Heart right ventricle (tissue), 16 donors: ENCODE measurements around the gene NDUFS6. TPM values are rescaled to one million over a fixed set of nuclear protein-coding genes. Genes with fewer than 3 reads are reported as not detected.
A peak's percentile ranks its signal among the peaks of the same experiment; 100 is the strongest.

ENCODE experiments used
- ATAC-seq, 8 donors: fragments of 200-7000 bp; cut with Tn5 transposase; one replicate each; pipeline ENCODE4 v1.9.1; 2020; ENCODE audit warnings: mild to moderate bottlenecking in 8 of 8, moderate library complexity in 8 of 8, moderate number of reproducible peaks in 1 of 8
- DNase-seq, 2 donors: peaks; one replicate each; pipeline ENCODE4 v3.0.0-alpha.2; 2020
- H3K27ac ChIP-seq, 10 donors: fragments of 200-600 bp; sonication (generic) in 2 of 10; one replicate each; pipeline versions ENCODE4 v1.5.0 to v1.8.0; 2020 to 2022; ENCODE audit warnings: mild to moderate bottlenecking in 3 of 10
- H3K27me3 ChIP-seq, 7 donors: fragments of 200-600 bp; one replicate each; pipeline ENCODE4 v1.8.0; 2021 to 2022; ENCODE audit warnings: mild to moderate bottlenecking in 2 of 7
- H3K36me3 ChIP-seq, 9 donors: fragments of 200-600 bp; sonication (generic) in 1 of 9; one replicate each; pipeline versions ENCODE4 v1.5.0 to v1.8.0; 2020 to 2022; ENCODE audit warnings: mild to moderate bottlenecking in 2 of 9
- H3K4me1 ChIP-seq, 9 donors: fragments of 200-600 bp; sonication (generic) in 1 of 9; one replicate each; pipeline versions ENCODE4 v1.5.0 to v1.8.0; 2020 to 2022; ENCODE audit warnings: mild to moderate bottlenecking in 4 of 9
- H3K4me3 ChIP-seq, 10 donors: fragments of 200-600 bp; sonication (generic) in 2 of 10; one replicate each; pipeline versions ENCODE4 v1.5.0 to v1.8.0; 2020 to 2022; ENCODE audit warnings: mild to moderate bottlenecking in 7 of 10, moderate library complexity in 2 of 10
- H3K9me3 ChIP-seq, 11 donors: fragments of 200-600 bp in 10 of 11; sonication (generic) in 2 of 11; one replicate each; pipeline versions ENCODE4 v1.5.0 to v1.8.0; 2013 to 2022; ENCODE audit warnings: mild to moderate bottlenecking in 2 of 11, control low read depth in 1 of 11, moderate library complexity in 1 of 11
- WGBS, 2 donors: extraction: QIAGEN DNeasy Blood & Tissue Kit; methylation state at CpG; one replicate each; pipeline ENCODE4 v1.1.7; 2013; ENCODE audit warnings: inconsistent platforms in 1 of 2; 5-methylcytosine and 5-hydroxymethylcytosine counted together
- intact Hi-C, 10 donors: fragments of 100-400 bp; cut with DNase I; formaldehyde crosslinking; loops; one replicate each; pipeline versions ENCODE4 v1.11.1 to v1.14.2; 2022
- long read RNA-seq, 3 donors: library from polyadenylated mRNA; unstranded; transcript quantifications; one replicate each; pipeline ENCODE4 v2.0.0, GENCODE V29; 2020 to 2021
- polyA plus RNA-seq, 2 donors: library from polyadenylated mRNA; stranded (reverse); fragments of 200-250 nt; gene quantifications; one replicate each; pipeline ENCODE4 v1.2.3, GENCODE V29; 2013
- total RNA-seq, 10 donors: library from RNA; stranded (reverse); fragmentation: NEBNext Ultra II Directional in 3 of 10; extraction: Animal tissue kit (Norgen Biotek cat#: 25700) in 3 of 10; gene quantifications; one replicate each; pipeline versions ENCODE4 v1.2.1 to v1.2.4, GENCODE V29; 2021 to 2023
- TF ChIP-seq, protein P1 (sequence below), 9 donors: fragments of 200-600 bp; sonication (generic) in 2 of 9; IDR thresholded peaks; one replicate each; pipeline versions ENCODE4 v1.5.0 to v1.8.0; 2021 to 2022; ENCODE audit warnings: antibody characterized with exemption in 9 of 9, mild to moderate bottlenecking in 5 of 9, moderate library complexity in 1 of 9
- donor health status: Arrhythmogenic right ventricular cardiomyopathy.
- donor health status: ischemic (EF 13 %, LVEDD 7.1; RV severe dilation, severe dysfunction).
- donor health status: healthy with polysubstance abuse.
- donor health status: DM: no; HTN: yes; CAD: no.
- donor health status: DM: no; HTN: no; CAD: no.
- donor health status: ischemic (EF 25% LVEDD 6.9; RV normal size, moderate dysfunction).
- donor health status: ischemic (EF 25% LVEDD 5.7; RV mildly dilated, moderate dysfunction).
- donor health status: healthy.
- donor health status: DM: yes; HTN: yes; CAD: no.
- donor health status: Ischemic cardiomyopathy.
- donor health status: ischemic (EF 35%, LVEDD 5.7; RV mildly dilated, moderate dysfunction).
- donor health status: nonischemic (EF 11% LVEDD 7.7; RV severe dilation, severe dysfunction).
- donor health status: DM: yes; HTN: yes; CAD: no.
- donor health status: PGD.
- donor health status: ischemic (EF 29% LVEDD 5.4; RV normal size, mild dysfunction).
- donor health status: nonischemic (EF 23%, LVEDD 6.1; RV moderate dilation, normal function).

Gene NDUFS6
- total RNA-seq (100 to 1,000 TPM in 3 of 10 donors, 10 to 100 TPM in 7; 60.2 to 137 (median 84.3) TPM), polyA plus RNA-seq (100 to 1,000 TPM; 187 to 198 TPM)
- long read RNA-seq, donor 1, transcript NDUFS6-201 (4 exons, 1,082 nt) = major isoform, 97 of 128 reads
- long read RNA-seq, donor 1, partial matches to known transcripts = 28 of 128 reads
- long read RNA-seq, donor 1, other reads (novel, unspliced or antisense) = 3 of 128 reads
- long read RNA-seq, donor 2, transcript NDUFS6-201 (4 exons, 1,082 nt) = major isoform, 122 of 213 reads
- long read RNA-seq, donor 2, partial matches to known transcripts = 87 of 213 reads
- long read RNA-seq, donor 2, other reads (novel, unspliced or antisense) = 4 of 213 reads
- long read RNA-seq, donor 3, transcript NDUFS6-201 (4 exons, 1,082 nt) = major isoform, 17 of 30 reads
- long read RNA-seq, donor 3, partial matches to known transcripts = 3 of 30 reads
- long read RNA-seq, donor 3, other reads (novel, unspliced or antisense) = 8 of 30 reads

DNA sequence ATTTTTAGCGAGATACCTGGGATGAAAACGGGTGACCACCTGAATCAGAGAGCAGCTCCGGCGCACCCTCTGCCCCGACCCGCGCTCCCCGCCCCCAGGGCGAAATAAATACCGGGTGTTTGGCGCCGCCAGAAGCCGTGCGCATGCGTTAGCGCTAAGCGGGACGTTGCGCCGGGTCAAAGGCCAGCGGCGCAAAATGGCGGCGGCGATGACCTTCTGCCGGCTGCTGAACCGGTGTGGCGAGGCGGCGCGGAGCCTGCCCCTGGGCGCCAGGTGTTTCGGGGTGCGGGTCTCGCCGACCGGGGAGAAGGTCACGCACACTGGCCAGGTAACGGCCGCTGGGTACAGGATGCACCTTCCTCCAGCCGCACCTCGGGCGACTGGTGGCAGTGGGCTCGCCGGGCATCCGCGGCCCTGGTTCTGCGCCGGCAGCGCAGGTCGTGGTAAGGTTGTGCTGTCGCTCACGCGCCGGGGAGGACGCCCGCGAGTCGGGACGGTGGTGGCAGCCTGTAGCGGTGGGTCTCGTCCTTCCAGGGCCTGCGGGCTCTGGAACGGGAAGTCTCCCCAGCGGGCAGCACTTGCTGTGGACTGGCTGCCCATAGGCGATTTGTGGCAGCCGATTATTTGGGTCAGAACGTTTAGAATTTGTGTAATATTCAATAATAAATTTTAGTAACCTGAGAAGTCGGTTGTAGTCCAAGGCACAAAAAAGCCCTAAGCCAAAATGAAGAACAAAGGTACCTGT, at the start of gene NDUFS6:
Gene NDUFS6 (plus strand): TSS at position 186 of the 745 bp plus-strand sequence. CDS start 11 bp downstream, at position 197.
- WGBS, 2 donors = 0 to 1% methylated on average over 68 to 69 of the region's 69 CpGs
- Histone ChIP-seq H3K36me3 (peaks cover 0 to 65% (median 12%) of the 10 kb centered on the region in 9 donors), H3K4me1 (peaks cover 4 to 70% (median 39%) of the 10 kb centered on the region in 9 donors), H3K27me3 (no peaks in the 10 kb centered on the region), H3K27ac (peak within 1 kb of the TSS; percentile 60 to 98 (median 92)), H3K9me3 (no peaks in the 10 kb centered on the region), H3K4me3 (peak within 1 kb of the TSS; percentile 75 to 100 (median 92))
- TF ChIP-seq, protein P1, sequence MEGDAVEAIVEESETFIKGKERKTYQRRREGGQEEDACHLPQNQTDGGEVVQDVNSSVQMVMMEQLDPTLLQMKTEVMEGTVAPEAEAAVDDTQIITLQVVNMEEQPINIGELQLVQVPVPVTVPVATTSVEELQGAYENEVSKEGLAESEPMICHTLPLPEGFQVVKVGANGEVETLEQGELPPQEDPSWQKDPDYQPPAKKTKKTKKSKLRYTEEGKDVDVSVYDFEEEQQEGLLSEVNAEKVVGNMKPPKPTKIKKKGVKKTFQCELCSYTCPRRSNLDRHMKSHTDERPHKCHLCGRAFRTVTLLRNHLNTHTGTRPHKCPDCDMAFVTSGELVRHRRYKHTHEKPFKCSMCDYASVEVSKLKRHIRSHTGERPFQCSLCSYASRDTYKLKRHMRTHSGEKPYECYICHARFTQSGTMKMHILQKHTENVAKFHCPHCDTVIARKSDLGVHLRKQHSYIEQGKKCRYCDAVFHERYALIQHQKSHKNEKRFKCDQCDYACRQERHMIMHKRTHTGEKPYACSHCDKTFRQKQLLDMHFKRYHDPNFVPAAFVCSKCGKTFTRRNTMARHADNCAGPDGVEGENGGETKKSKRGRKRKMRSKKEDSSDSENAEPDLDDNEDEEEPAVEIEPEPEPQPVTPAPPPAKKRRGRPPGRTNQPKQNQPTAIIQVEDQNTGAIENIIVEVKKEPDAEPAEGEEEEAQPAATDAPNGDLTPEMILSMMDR (IDR thresholded peaks at IDR 0.05) = peak in 1 of 9 donors; percentile 7
- intact Hi-C loops = loop anchor here in 5 of 10 donors (5.0 to 10.0 kb wide), 4 partner anchors 81 to 146 kb away; partner anchors contain the start of gene IRX4 (in 4 of the 5)
- ATAC-seq = peak; percentile 68 to 87 (median 82)
- peak; percentile 77 to 85 for DNase-seq

DNA sequence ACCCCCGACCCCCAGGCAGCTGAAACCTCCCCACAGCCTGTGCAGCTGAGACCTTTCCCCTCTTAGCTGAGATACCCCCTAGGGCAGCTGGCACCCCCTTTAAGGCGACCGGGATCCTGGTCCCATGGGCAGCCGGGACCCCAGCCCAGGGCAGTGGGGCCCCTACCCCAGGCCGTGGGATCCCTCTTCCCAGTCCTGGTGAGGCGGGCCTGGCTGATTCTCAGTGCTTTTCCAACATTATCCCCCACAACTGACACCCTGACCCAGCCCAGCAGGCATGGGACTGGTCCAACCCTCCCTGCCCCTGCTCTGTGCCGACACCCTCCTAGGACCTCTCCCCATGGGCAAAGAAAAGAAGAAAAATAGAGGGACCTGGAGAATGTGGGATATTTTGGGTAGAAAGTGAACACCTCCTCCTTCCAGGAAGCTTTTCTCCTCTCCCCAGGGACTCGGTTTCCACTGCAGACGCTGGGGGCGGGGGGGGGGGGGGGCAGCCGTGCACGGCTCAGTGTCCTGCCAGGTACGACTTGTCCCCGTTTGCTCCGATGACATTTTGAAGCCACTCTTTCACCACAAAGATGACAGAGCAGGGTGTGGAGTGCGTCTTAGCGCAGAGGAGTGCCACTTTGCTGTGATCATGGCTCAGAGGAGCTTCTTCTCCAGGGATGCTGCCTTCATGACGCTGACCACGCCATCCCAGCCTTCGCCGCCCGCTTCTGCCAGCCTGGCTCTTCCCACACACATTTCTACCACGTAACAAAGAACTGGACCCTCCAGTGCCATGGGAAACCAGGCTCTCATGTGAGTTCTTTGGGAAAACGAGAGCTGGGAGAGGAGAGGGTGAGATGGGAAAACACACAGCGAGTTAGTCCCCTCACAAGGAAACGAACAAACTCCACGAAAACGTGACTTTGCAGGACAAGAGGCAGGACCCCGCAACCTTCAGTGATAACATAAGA, 49.1 kb upstream of the NDUFS6 start:
- intact Hi-C loops = no loop called here
- Histone ChIP-seq H3K36me3 (no peaks in the 10 kb centered on the region), H3K27ac (no peak overlapping the region), H3K9me3 (no peaks in the 10 kb centered on the region), H3K27me3 (peaks cover 0 to 19% (median 5%) of the 10 kb centered on the region in 7 donors), H3K4me3 (no peak overlapping the region), H3K4me1 (no peaks in the 10 kb centered on the region)
- WGBS, 2 donors = 75 to 77% methylated on average over 27 to 29 of the region's 29 CpGs
- DNase-seq (no peak), ATAC-seq (no peak)
- TF ChIP-seq, protein P1 (IDR thresholded peaks at IDR 0.05) = no peak

DNA sequence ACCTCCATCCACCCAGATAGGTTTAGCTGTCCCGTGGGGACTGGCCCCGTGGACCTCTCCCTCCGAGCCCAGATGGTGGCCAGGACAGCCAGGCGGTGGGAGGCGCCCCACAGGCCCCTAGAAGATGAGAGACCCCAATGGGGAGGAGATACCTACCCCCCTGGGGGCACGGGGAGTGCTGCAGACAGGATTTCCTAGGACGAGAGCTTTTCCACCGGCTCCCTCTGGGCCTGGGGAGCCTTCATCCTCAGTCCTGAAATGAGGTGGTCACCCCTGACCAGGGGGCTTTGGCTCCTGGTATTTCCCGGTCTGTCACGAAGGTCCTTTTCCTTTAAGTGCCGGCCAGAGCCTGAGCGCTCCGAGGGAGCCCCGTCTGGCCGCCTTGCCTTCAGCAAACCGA, 48.3 kb upstream of the NDUFS6 start:
- no peak for ATAC-seq
- no peaks in the 10 kb centered on the region for H3K9me3 ChIP-seq
- no peaks in the 10 kb centered on the region for H3K36me3 ChIP-seq
- DNase-seq = no peak
- no peak overlapping the region for H3K27ac ChIP-seq
- H3K27me3 ChIP-seq = peaks cover 0 to 19% (median 5%) of the 10 kb centered on the region in 7 donors
- TF ChIP-seq, protein P1 (IDR thresholded peaks at IDR 0.05) = no peak
- no peak overlapping the region for H3K4me3 ChIP-seq
- 67 to 79% methylated on average over 16 of the region's 16 CpGs for WGBS, 2 donors
- intact Hi-C loops = no loop called here
- H3K4me1 ChIP-seq = no peaks in the 10 kb centered on the region
